GM11168 (cell line): ENCODE measurements around the gene ATP11A.

Source experiments
- in situ Hi-C: fragments of 300-500 bp; cut with MboI; formaldehyde crosslinking; loops from one replicate; pipeline ENCODE4 v1.12.0; 2022; ENCODE audit warnings: low sequenced_read_pairs; ENCODE audit not compliant: unreplicated experiment

The ATP11A gene

GRCh38 chr13:112907871-112908331 lies 218.1 kb downstream of the ATP11A start:
- in situ Hi-C loops, result no loop called here

- in situ Hi-C loops, result no loop called here
Measured at GRCh38 chr13:112908342-112908741, 218.5 kb downstream of the ATP11A start.

GRCh38 chr13:112910016-112910415 lies 220.2 kb downstream of the ATP11A start:
- in situ Hi-C loops, result no loop called here

- in situ Hi-C loops, result no loop called here
Measured at GRCh38 chr13:112910616-112911280, 220.9 kb downstream of the ATP11A start.

- in situ Hi-C loops, result no loop called here
Measured at GRCh38 chr13:112911285-112911701, 221.5 kb downstream of the ATP11A start.

GRCh38 chr13:112911883-112912282 lies 222.0 kb downstream of the ATP11A start:
- in situ Hi-C loops, result no loop called here

- in situ Hi-C loops, result no loop called here
Measured at GRCh38 chr13:112912726-112913440, 223.0 kb downstream of the ATP11A start.

- in situ Hi-C loops, result no loop called here
Measured at GRCh38 chr13:112916296-112916695, 226.5 kb downstream of the ATP11A start.

- in situ Hi-C loops, result no loop called here
Measured at GRCh38 chr13:112917056-112917664, 227.3 kb downstream of the ATP11A start.

GRCh38 chr13:112917737-112918136 lies 227.9 kb downstream of the ATP11A start:
- in situ Hi-C loops, result no loop called here

- in situ Hi-C loops, result no loop called here
Measured at GRCh38 chr13:112918266-112918665, 228.4 kb downstream of the ATP11A start.

- in situ Hi-C loops, result no loop called here
Measured at GRCh38 chr13:112918746-112919145, 228.9 kb downstream of the ATP11A start.

- in situ Hi-C loops, result no loop called here
Measured at GRCh38 chr13:112923962-112924361, 234.1 kb downstream of the ATP11A start.

GRCh38 chr13:112924365-112924764 lies 234.5 kb downstream of the ATP11A start:
- in situ Hi-C loops, result no loop called here

GRCh38 chr13:112926003-112926402 lies 236.2 kb downstream of the ATP11A start:
- in situ Hi-C loops, result no loop called here

GRCh38 chr13:112926993-112927392 lies 237.2 kb downstream of the ATP11A start:
- in situ Hi-C loops, result no loop called here

GRCh38 chr13:112928020-112928971 lies 238.5 kb downstream of the ATP11A start:
- in situ Hi-C loops, result no loop called here

GRCh38 chr13:112928972-112929782 lies 239.3 kb downstream of the ATP11A start:
- in situ Hi-C loops, result no loop called here

- in situ Hi-C loops, result no loop called here
Measured at GRCh38 chr13:112929783-112930055, 239.9 kb downstream of the ATP11A start.

GRCh38 chr13:112930192-112930591 lies 240.4 kb downstream of the ATP11A start:
- in situ Hi-C loops, result no loop called here
